ENCODE measurements around the gene BRI3. TPM values are rescaled to one million over a fixed set of nuclear protein-coding genes. Genes with fewer than 3 reads are reported as not detected.

BRI3 gene
- total and polyA plus RNA-seq, 2 of the 8 experiments (the other 6 are each of a cell fraction or from before 2014, with no cell fraction given): 77.5 to 93.4 TPM

- TF ChIP-seq USF2 (IDR thresholded peaks at IDR 0.05; ENCODE audit: low read length): no peak
Measured at GRCh38 chr7:98266840-98267239, 14.6 kb upstream of the BRI3 start (continued).
